Measurements from ENCODE around the gene SLC22A31. TPM values are rescaled to one million over a fixed set of nuclear protein-coding genes. Genes with fewer than 3 reads are reported as not detected.
"Not testable (repeated sequence)": the region's sequence is repeated elsewhere in the genome, so short reads cannot be mapped to it uniquely, and the experiment has no call there.

SLC22A31 gene
- total and polyA plus RNA-seq, 2 experiments from 2014 or later, result not detected

- Histone ChIP-seq H3K79me2 (ENCODE audit: insufficient read depth) (no peaks in the 10 kb centered on the region), H3K36me3 (ENCODE audit: low read depth) (no peaks in the 10 kb centered on the region), H3K4me2 (ENCODE audit: unreplicated experiment) (no peak overlapping the region), H3K9me3 (ENCODE audit: low read depth) (no peaks in the 10 kb centered on the region), H3K4me3 (no peak overlapping the region), H2AFZ (no peak overlapping the region), H3F3A (ENCODE audit: insufficient read depth) (peaks cover 13% of the 10 kb centered on the region; the same call in 1 of the 2 replicates), H3K27ac (no peak overlapping the region), H3K27me3 (replicated peaks; ENCODE audit: insufficient read depth) (peaks cover 7% of the 10 kb centered on the region; the same call in 1 of the 2 replicates), H3K9me2 (ENCODE audit: insufficient read depth) (no peaks in the 10 kb centered on the region), H4K20me1 (ENCODE audit: insufficient read depth) (no peaks in the 10 kb centered on the region), H3K9ac (no peak overlapping the region), H3K4me1 (ENCODE audit: insufficient read depth) (no peaks in the 10 kb centered on the region)
- DNase-seq, result peak; percentile 67
- no peak for TF ChIP-seq EZH2phosphoT487 (IDR thresholded peaks at IDR 0.05; ENCODE audit: insufficient read depth, low read depth)
- TF ChIP-seq EZH2 (IDR thresholded peaks at IDR 0.05; ENCODE audit: insufficient read depth, poor library complexity, severe bottlenecking), result no peak
- 62 to 71% methylated on average over 15 to 19 of the region's 19 CpGs for WGBS, 2 experiments (ENCODE audit: low coverage in 1 of 2, low lambda C conversion rate in 2 of 2, missing lambda C conversion rate in 2 of 2)
- in situ Hi-C loops (cut with MboI), result no loop called here
Observed at GRCh38 chr16:89187770-89188392, 12.5 kb downstream of the SLC22A31 start.

- Histone ChIP-seq H3K9ac (no peak overlapping the region), H3K4me3 (no peak overlapping the region), H2AFZ (no peak overlapping the region), H3K4me2 (ENCODE audit: unreplicated experiment) (no peak overlapping the region), H3K9me2 (ENCODE audit: insufficient read depth) (no peaks in the 10 kb centered on the region), H3K27ac (no peak overlapping the region), H4K20me1 (ENCODE audit: insufficient read depth) (no peaks in the 10 kb centered on the region), H3K4me1 (ENCODE audit: insufficient read depth) (no peaks in the 10 kb centered on the region), H3K27me3 (replicated peaks; ENCODE audit: insufficient read depth) (peaks cover 10% of the 10 kb centered on the region; the same call in 1 of the 2 replicates), H3K79me2 (ENCODE audit: insufficient read depth) (no peaks in the 10 kb centered on the region), H3K9me3 (ENCODE audit: low read depth) (no peaks in the 10 kb centered on the region), H3F3A (ENCODE audit: insufficient read depth) (peaks cover 13% of the 10 kb centered on the region; the same call in 1 of the 2 replicates), H3K36me3 (ENCODE audit: low read depth) (no peaks in the 10 kb centered on the region)
- 56 to 60% methylated on average over 18 to 19 of the region's 19 CpGs for WGBS, 2 experiments (ENCODE audit: low coverage in 1 of 2, low lambda C conversion rate in 2 of 2, missing lambda C conversion rate in 2 of 2)
- in situ Hi-C loops (cut with MboI), result no loop called here
- TF ChIP-seq EZH2phosphoT487 (IDR thresholded peaks at IDR 0.05; ENCODE audit: insufficient read depth, low read depth) (no peak), EZH2 (IDR thresholded peaks at IDR 0.05; ENCODE audit: insufficient read depth, poor library complexity, severe bottlenecking) (no peak)
- peak; percentile 63 for DNase-seq
Observed at GRCh38 chr16:89187032-89187769, 13.1 kb downstream of the SLC22A31 start.

DNA sequence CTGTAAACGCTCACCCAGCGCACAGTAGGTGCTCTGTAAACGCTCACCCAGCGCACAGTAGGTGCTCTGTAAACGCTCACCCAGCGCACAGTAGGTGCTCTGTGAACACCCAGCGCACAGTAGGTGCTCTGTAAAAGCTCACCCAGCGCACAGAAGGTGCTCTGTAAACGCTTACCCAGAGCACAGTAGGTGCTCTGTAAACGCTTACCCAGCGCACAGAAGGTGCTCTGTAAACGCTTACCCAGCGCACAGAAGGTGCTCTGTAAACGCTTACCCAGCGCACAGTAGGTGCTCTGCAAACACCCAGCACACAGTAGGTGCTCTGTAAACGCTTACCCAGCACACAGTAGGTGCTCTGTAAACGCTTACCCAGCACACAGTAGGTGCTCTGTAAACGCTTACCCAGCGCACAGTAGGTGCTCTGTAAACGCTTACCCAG is 13.7 kb downstream of the SLC22A31 start:
- H3K79me2 ChIP-seq (ENCODE audit: insufficient read depth); H3K9me3 ChIP-seq (ENCODE audit: low read depth); H3K9ac ChIP-seq; in situ Hi-C loops (cut with MboI); DNase-seq; H3K36me3 ChIP-seq (ENCODE audit: low read depth); H4K20me1 ChIP-seq (ENCODE audit: insufficient read depth); H3K9me2 ChIP-seq (ENCODE audit: insufficient read depth); H3K4me1 ChIP-seq (ENCODE audit: insufficient read depth); H2AFZ ChIP-seq; H3K27me3 ChIP-seq (replicated peaks; ENCODE audit: insufficient read depth); H3K4me2 ChIP-seq (ENCODE audit: unreplicated experiment); H3K4me3 ChIP-seq; H3K27ac ChIP-seq: not testable (repeated sequence)
- H3F3A ChIP-seq (ENCODE audit: insufficient read depth), result peaks cover 13% of the 10 kb centered on the region; the same call in 1 of the 2 replicates
- WGBS, 2 experiments (ENCODE audit: low coverage in 1 of 2, low lambda C conversion rate in 2 of 2, missing lambda C conversion rate in 2 of 2), result 91 to 94% methylated on average over 15 to 20 of the region's 20 CpGs

DNA sequence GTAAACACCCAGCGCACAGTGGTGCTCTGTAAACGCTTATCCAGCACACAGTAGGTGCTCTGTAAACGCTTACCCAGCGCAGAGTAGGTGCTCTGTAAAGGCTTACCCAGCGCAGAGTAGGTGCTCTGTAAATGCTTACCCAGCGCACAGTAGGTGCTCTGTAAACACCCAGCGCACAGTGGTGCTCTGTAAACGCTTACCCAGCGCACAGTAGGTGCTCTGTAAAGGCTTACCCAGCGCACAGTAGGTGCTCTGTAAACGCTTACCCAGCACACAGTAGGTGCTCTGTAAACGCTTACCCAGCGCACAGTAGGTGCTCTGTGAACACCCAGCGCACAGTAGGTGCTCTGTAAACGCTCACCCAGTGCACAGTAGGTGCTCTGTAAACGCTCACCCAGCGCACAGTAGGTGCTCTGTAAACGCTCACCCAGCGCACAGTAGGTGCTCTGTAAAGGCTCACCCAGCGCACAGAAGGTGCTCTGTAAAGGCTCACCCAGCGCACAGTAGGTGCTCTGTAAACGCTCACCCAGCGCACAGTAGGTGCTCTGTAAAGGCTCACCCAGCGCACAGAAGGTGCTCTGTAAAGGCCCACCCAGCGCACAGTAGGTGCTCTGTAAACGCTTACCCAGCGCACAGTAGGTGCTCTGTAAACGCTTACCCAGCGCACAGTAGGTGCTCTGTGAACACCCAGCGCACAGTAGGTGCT is 14.3 kb downstream of the SLC22A31 start:
- peaks cover 13% of the 10 kb centered on the region; the same call in 1 of the 2 replicates for H3F3A ChIP-seq (ENCODE audit: insufficient read depth)
- H3K27ac ChIP-seq; H3K9me2 ChIP-seq (ENCODE audit: insufficient read depth); H3K9ac ChIP-seq; H2AFZ ChIP-seq; H3K9me3 ChIP-seq (ENCODE audit: low read depth); H3K79me2 ChIP-seq (ENCODE audit: insufficient read depth); H3K4me2 ChIP-seq (ENCODE audit: unreplicated experiment); in situ Hi-C loops (cut with MboI); H3K4me3 ChIP-seq; H4K20me1 ChIP-seq (ENCODE audit: insufficient read depth); DNase-seq; H3K36me3 ChIP-seq (ENCODE audit: low read depth); H3K4me1 ChIP-seq (ENCODE audit: insufficient read depth); H3K27me3 ChIP-seq (replicated peaks; ENCODE audit: insufficient read depth): not testable (repeated sequence)
- peak; percentile 66; the same call in 1 of the 2 replicates for TF ChIP-seq EZH2phosphoT487 (IDR thresholded peaks at IDR 0.05; ENCODE audit: insufficient read depth, low read depth)
- 93 to 94% methylated on average over 17 to 30 of the region's 30 CpGs for WGBS, 2 experiments (ENCODE audit: low coverage in 1 of 2, low lambda C conversion rate in 2 of 2, missing lambda C conversion rate in 2 of 2)

Data from GM23248 (cell line).